K562 (cell line): ENCODE data around the gene SUSD3. TPM values are rescaled to one million over a fixed set of nuclear protein-coding genes. Genes with fewer than 3 reads are reported as not detected.

Experiments used
- ARID1B ChIP-seq: fragments of 450-650 bp; IDR thresholded peaks from 2 replicates; pipeline ENCODE4 v1.6.1; 2016; ENCODE audit warnings: antibody characterized with exemption, mild to moderate bottlenecking, inconsistent platforms
- CLOCK ChIP-seq: fragments of 250-450 bp; sonication (Bioruptor Pico); IDR thresholded peaks from 2 replicates; pipeline ENCODE4 v1.4.0; 2020; ENCODE audit warnings: mild to moderate bottlenecking, moderate library complexity, borderline replicate concordance
- FIP1L1 ChIP-seq: fragments of 200-400 bp; formaldehyde crosslinking; IDR thresholded peaks from 2 replicates; pipeline ENCODE4 v1.6.1; 2018; ENCODE audit warnings: mild to moderate bottlenecking, low read depth, low read length; ENCODE audit not compliant: poor library complexity, severe bottlenecking
- ILF3 ChIP-seq: fragments of 450-650 bp; IDR thresholded peaks from 2 replicates; pipeline ENCODE4 v1.6.1; 2018; ENCODE audit warnings: antibody characterized with exemption, mild to moderate bottlenecking, moderate library complexity, borderline replicate concordance
- ILK ChIP-seq: fragments of 450-650 bp; IDR thresholded peaks from 2 replicates; pipeline ENCODE4 v1.6.1; 2016; ENCODE audit warnings: missing genetic modification characterization, low read depth, mild to moderate bottlenecking, missing compliant biosample characterization, moderate library complexity, borderline replicate concordance
- JUND ChIP-seq, 2 experiments: IDR thresholded peaks; 2 replicates in 1 of 2; 3 replicates in 1 of 2; pipeline ENCODE4 v1.6.1; 2011; ENCODE audit warnings: borderline replicate concordance in 2 of 2, low read depth in 2 of 2, low read length in 2 of 2, improper control_type of control experiment in 1 of 2, missing biosample characterization in 1 of 2, missing genetic modification characterization in 1 of 2, missing genetic modification reagents in 1 of 2
- LEF1 ChIP-seq: fragments of 450-650 bp; IDR thresholded peaks from 2 replicates; pipeline ENCODE4 v1.6.1; 2016; ENCODE audit warnings: mild to moderate bottlenecking
- NEUROD1 ChIP-seq: fragments of 150-350 bp; IDR thresholded peaks from 2 replicates; pipeline ENCODE4 v1.6.1; 2014; ENCODE audit warnings: borderline replicate concordance, low read length, low read depth; ENCODE audit not compliant: partially characterized antibody
- PPARD ChIP-seq: fragments of 250-450 bp; sonication (Bioruptor Pico); IDR thresholded peaks from 2 replicates; pipeline ENCODE4 v1.8.0; 2022; ENCODE audit warnings: inconsistent platforms, mild to moderate bottlenecking, moderate library complexity
- RCOR1 ChIP-seq, 2 experiments: IDR thresholded peaks; 2 replicates each; pipeline ENCODE4 v1.6.1; 2012; ENCODE audit warnings: low read depth in 2 of 2, low read length in 2 of 2, borderline replicate concordance in 1 of 2, improper control_type of control experiment in 1 of 2
- SMARCA4 ChIP-seq: fragments of 450-650 bp; IDR thresholded peaks from 2 replicates; pipeline ENCODE4 v1.6.1; 2016
- SMARCE1 ChIP-seq: fragments of 450-650 bp; IDR thresholded peaks from 2 replicates; pipeline ENCODE4 v1.7.1; 2016; ENCODE audit warnings: mild to moderate bottlenecking
- TBP ChIP-seq: optimal IDR thresholded peaks from 2 replicates; pipeline ENCODE3; 2011; ENCODE audit warnings: low read depth, low read length, improper control_type of control experiment
- TFAP4 ChIP-seq: sonication (generic); formaldehyde crosslinking; IDR thresholded peaks from 2 replicates; pipeline ENCODE4 v1.8.0; 2022; ENCODE audit warnings: missing genetic modification reagents, mild to moderate bottlenecking, moderate library complexity, borderline replicate concordance
- ZBTB17 ChIP-seq: fragments of 450-650 bp; formaldehyde crosslinking; IDR thresholded peaks from 2 replicates; pipeline ENCODE4 v1.4.0; 2020; ENCODE audit warnings: mild to moderate bottlenecking
- ZFPM2 ChIP-seq: fragments of 250-450 bp; sonication (Bioruptor Pico); IDR thresholded peaks from 2 replicates; pipeline ENCODE4 v1.5.1; 2022; ENCODE audit warnings: mild to moderate bottlenecking
- ZNF766 ChIP-seq: fragments of 200-800 bp; sonication (Bioruptor generic); conservative IDR thresholded peaks from 2 replicates; pipeline ENCODE4 v1.6.1; 2016; ENCODE audit warnings: missing genetic modification characterization, missing compliant biosample characterization
- ZNF780A ChIP-seq: fragments of 250-450 bp; sonication (Bioruptor Pico); IDR thresholded peaks from 2 replicates; pipeline ENCODE4 v1.5.0; 2021; ENCODE audit warnings: mild to moderate bottlenecking
- polyA plus RNA-seq, 8 experiments: library from polyadenylated mRNA; depleted of rRNA in 4 of 8; stranded (reverse) in 5 of 8; unstranded in 3 of 8; fragments of >200 nt; fragmentation: Nextera tagmentation in 2 of 8; fragmentation: Illumina TruSeq in 1 of 8; extraction: Ambion mirVana in 2 of 8; extraction: Trizol in 1 of 8; gene quantifications; 2 replicates each; pipeline versions ENCODE4 v1.2.1 to v1.2.3, GENCODE V29; 2011 to 2014; ENCODE audit warnings: inconsistent platforms in 1 of 8, missing spikeins in 1 of 8
- total RNA-seq, 7 experiments: library from RNA; depleted of rRNA in 6 of 7; stranded (reverse); fragments of >200 nt in 6 of 7; fragmentation: Illumina TruSeq in 2 of 7; extraction: Trizol in 2 of 7; gene quantifications; 2 replicates each; pipeline versions ENCODE4 v1.2.1 to v1.2.3, GENCODE V29; 2011 to 2021; ENCODE audit warnings: low replicate concordance in 1 of 7
- TF ChIP-seq, protein P1 (sequence below): fragments of 200-800 bp; sonication (Bioruptor generic); IDR thresholded peaks from 2 replicates; pipeline ENCODE4 v1.6.1; 2016; ENCODE audit warnings: missing genetic modification characterization, missing compliant biosample characterization

SUSD3 gene
- total and polyA plus RNA-seq, 9 of the 15 experiments (the other 6 are each of a cell fraction or from before 2014, with no cell fraction given), result 1.3 to 21.7 (median 11.4) TPM

GRCh38 chr9:93060746-93061259 lies 2.3 kb downstream of the SUSD3 start (continued):
- TF ChIP-seq FIP1L1, result no peak
- TF ChIP-seq LEF1, result peak; percentile 66
- TF ChIP-seq CLOCK (CRISPR knock-in tag), result no peak
- peak; percentile 71; the same call in 1 of the 2 replicates for TF ChIP-seq ZBTB17 (CRISPR knock-in tag)
- TF ChIP-seq SMARCA4, result peak; percentile 79
- TF ChIP-seq, protein P1, sequence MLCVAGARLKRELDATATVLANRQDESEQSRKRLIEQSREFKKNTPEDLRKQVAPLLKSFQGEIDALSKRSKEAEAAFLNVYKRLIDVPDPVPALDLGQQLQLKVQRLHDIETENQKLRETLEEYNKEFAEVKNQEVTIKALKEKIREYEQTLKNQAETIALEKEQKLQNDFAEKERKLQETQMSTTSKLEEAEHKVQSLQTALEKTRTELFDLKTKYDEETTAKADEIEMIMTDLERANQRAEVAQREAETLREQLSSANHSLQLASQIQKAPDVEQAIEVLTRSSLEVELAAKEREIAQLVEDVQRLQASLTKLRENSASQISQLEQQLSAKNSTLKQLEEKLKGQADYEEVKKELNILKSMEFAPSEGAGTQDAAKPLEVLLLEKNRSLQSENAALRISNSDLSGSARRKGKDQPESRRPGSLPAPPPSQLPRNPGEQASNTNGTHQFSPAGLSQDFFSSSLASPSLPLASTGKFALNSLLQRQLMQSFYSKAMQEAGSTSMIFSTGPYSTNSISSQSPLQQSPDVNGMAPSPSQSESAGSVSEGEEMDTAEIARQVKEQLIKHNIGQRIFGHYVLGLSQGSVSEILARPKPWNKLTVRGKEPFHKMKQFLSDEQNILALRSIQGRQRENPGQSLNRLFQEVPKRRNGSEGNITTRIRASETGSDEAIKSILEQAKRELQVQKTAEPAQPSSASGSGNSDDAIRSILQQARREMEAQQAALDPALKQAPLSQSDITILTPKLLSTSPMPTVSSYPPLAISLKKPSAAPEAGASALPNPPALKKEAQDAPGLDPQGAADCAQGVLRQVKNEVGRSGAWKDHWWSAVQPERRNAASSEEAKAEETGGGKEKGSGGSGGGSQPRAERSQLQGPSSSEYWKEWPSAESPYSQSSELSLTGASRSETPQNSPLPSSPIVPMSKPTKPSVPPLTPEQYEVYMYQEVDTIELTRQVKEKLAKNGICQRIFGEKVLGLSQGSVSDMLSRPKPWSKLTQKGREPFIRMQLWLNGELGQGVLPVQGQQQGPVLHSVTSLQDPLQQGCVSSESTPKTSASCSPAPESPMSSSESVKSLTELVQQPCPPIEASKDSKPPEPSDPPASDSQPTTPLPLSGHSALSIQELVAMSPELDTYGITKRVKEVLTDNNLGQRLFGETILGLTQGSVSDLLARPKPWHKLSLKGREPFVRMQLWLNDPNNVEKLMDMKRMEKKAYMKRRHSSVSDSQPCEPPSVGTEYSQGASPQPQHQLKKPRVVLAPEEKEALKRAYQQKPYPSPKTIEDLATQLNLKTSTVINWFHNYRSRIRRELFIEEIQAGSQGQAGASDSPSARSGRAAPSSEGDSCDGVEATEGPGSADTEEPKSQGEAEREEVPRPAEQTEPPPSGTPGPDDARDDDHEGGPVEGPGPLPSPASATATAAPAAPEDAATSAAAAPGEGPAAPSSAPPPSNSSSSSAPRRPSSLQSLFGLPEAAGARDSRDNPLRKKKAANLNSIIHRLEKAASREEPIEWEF, result no peak
- peak in 1 of 2 experiments; percentile 89; a peak in 3 of 4 replicates for TF ChIP-seq RCOR1 (IDR thresholded peaks at IDR 0.05; ENCODE audit: borderline replicate concordance in 1 of 2, low read depth in 2 of 2, low read length in 2 of 2)
- TF ChIP-seq ZNF780A (CRISPR knock-in tag), result no peak
- TF ChIP-seq NEUROD1, result peak; percentile 36
- TF ChIP-seq SMARCE1, result peak; percentile 85
- TF ChIP-seq TBP, result no peak
- peak; percentile 86 for TF ChIP-seq JUND (IDR thresholded peaks at IDR 0.05; ENCODE audit: borderline replicate concordance, low read depth, low read length)
- TF ChIP-seq JUND (tag; IDR thresholded peaks at IDR 0.05; ENCODE audit: borderline replicate concordance, low read depth, low read length), result peak; percentile 55; the same call in 1 of the 3 replicates
- no peak for TF ChIP-seq PPARD
- peak; percentile 67; the same call in 1 of the 2 replicates for TF ChIP-seq ZNF766
- TF ChIP-seq ILF3, result no peak
- peak; percentile 77 for TF ChIP-seq ARID1B
- TF ChIP-seq ZFPM2 (CRISPR knock-in tag), result no peak
- TF ChIP-seq ILK (tag), result no peak
- 0 out of 2 replicates have a peak, but pooled peaks have one; percentile 18 for TF ChIP-seq TFAP4 (CRISPR knock-in tag)
